Measurements from ENCODE around the gene FCGR3A.

GRCh38 chr1:161506336-161507223 is 43.0 kb downstream of the FCGR3A start:
- TF ChIP-seq, protein P1, sequence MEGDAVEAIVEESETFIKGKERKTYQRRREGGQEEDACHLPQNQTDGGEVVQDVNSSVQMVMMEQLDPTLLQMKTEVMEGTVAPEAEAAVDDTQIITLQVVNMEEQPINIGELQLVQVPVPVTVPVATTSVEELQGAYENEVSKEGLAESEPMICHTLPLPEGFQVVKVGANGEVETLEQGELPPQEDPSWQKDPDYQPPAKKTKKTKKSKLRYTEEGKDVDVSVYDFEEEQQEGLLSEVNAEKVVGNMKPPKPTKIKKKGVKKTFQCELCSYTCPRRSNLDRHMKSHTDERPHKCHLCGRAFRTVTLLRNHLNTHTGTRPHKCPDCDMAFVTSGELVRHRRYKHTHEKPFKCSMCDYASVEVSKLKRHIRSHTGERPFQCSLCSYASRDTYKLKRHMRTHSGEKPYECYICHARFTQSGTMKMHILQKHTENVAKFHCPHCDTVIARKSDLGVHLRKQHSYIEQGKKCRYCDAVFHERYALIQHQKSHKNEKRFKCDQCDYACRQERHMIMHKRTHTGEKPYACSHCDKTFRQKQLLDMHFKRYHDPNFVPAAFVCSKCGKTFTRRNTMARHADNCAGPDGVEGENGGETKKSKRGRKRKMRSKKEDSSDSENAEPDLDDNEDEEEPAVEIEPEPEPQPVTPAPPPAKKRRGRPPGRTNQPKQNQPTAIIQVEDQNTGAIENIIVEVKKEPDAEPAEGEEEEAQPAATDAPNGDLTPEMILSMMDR (IDR thresholded peaks at IDR 0.05), result no peak
- TF ChIP-seq POLR2A (IDR thresholded peaks at IDR 0.05), result no peak

Measured in adrenal gland (tissue), 5 donors.